ENCODE measurements around the gene CCBE1.
"Not testable (repeated sequence)": the region's sequence is repeated elsewhere in the genome, so short reads cannot be mapped to it uniquely, and the experiment has no call there.

CCBE1 gene

DNA sequence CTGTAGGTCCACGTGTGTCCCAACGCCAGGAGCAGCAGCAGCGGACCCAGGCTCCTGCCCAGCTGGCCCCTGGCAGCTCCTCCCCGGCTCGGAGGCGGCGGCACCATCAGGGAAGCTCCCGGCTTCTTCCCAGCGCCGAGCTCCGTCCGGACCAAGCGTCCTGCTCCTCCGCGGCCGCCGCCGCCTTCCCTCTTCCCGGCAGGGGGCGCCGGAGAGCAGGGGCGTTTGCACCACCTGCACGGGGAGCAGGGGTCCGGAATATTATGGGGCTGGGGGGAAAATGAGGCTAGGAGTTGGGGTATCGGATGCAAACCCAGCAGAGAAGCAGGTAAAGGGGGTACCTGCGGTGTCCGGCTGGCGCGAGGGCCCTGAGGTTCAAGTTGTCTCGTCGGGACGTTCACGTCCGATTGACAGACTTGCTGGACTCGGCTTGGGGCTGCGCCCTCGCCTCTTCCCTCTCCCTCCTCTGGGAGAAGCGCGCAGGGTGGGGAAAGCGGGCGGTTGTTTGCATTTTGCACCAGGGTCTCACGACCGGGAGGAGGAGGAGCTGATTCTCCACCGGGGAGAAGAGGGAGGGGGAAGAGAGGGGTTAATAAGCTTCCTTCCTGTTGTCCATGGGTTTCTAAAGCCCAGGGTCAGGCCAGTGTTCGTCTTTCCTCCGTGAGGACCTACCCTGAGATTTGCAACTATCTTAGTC lies at the start of gene CCBE1:
Gene CCBE1 (minus strand): TSS at position 188 of the 697 bp plus-strand sequence.
- DNase-seq, result no peak

DNA sequence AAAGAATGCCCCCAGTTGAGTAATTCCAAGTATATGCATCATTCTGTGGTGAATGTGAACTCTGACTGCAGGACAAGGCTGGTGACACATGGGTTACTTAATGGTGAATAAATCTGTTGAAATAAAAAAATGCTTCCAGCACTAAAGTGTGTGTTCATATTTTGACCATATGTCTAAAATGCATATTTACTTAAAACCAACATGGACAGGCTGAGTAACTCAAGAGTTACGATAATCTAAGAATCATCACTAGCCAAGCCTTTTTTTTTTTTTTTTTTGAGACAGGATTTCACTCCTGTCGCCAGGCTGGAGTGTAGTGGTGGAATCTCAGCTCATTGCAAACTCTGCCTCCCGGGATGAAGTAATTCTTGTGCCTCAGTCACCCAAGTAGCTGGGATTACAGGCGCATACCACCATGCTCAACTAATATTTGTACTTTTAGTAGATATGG lies 47.1 kb upstream of the CCBE1 start:
- DNase-seq, result no peak

DNA sequence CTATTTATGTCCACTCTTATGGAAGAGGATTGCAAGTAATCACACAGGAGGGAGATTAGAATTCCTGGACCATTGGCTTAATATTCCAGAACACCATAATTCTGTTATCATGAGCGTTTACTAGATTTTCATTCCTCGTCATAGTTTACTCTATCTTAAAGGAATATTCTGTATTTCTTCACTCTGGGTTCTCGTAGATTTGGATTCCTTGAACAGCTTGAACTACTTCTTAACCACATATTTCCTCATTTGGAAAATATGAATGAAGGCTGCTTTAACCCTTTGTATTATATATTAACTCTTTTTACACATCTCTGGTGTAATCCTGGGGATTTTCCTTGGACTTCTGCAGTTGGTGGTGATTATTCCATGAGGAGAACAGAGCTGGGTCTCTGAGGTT lies 46.3 kb upstream of the CCBE1 start:
- no peak for DNase-seq

DNA sequence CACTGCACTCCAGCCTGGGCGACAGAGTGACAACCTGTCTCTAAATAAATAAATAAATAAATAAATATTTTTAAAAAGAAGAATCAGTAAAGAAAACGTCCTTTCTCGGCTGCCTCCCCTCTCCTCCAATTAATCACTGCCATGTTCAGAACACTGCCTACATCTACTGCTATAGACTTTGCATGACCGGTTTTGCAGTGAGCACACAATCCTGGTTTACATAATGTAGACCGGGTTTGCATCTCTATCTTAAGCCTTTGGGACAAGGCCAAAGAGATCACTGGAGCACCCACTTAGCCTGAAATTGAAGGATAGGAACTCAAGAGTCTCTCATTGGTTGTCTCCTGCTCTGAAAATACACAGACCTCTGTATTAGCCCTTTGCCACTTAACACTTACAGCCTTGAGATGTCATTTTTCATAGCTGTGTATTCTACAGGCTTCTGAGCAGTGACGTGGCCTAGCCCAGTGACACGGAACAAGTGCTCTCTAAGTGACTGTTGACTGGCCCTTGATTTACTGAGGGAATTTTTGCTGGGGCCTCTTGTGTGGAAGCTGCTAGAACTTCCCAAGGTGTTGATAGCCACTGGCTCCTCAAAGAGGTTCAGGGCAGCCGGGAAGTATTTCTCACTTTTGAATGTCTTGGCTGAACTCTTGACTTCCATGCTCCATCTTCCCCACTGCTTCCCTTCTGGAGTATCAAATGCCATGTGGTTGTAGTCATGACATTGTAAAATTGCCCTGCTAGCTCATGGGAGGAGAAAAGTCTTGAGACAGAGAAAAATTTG lies 45.3 kb upstream of the CCBE1 start:
- no peak for DNase-seq

DNA sequence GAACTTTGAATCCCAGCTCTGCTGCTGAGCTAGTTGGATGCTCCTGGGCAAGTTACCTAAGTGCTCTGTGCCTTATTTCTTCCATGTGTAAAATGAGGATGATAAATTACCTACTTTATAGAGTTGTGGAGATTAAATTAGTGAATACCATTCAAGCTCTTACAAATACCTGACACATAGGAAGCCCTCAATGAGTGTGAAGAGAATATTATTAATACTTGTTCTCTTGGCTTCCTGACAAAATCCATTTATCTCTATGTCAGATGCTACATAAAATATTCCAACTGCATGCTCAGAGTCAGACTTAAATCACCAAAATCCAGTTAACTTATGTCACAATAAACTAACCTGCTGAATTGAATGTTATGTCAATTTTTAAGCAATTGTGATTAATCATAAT lies 42.9 kb upstream of the CCBE1 start:
- DNase-seq, result no peak

DNA sequence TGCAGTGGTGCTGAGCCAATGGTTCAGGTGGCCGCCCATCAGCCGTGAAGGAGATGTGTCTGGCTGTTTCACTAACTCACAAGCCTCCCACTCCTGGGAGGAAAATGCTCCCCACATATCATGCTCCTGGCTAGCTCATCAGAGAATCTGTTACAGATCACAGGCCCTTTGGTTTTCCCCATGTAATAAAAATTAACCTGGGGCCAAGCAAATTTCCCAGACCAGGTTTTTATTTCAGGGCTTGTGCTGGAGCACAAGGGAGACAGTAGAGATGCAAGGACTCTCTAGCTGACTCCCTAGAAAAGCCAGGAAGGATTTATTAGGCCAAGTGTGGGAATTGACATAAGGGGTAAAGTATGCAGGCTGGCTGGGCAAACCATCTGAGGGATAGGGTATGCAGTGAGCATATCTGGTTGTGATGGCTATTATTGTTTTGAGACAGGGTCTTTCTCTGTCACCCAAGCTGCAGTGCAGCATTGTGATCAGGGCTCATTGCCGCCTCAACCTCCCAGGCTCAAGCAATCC lies 40.6 kb upstream of the CCBE1 start:
- DNase-seq, result no peak

DNA sequence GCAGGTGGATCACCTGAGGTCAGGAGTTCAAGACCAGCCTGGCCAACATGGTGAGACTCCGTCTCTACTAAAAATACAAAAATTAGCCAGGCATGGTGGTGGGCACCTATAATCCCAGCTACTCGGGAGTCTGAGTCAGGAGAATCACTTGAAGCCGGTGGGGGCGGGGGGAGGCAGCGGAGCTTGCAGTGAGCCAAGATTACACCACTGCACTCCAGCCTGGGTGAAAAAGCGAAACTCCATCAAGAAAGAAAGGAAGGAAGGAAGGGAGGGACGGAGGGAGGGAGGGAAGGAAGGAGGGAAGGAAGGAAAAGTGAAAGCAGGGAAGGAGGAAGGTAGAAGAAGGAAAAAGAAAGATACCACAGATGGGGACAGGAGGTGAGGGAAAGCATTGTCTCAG lies 40.1 kb upstream of the CCBE1 start:
- DNase-seq, result not testable (repeated sequence)

DNA sequence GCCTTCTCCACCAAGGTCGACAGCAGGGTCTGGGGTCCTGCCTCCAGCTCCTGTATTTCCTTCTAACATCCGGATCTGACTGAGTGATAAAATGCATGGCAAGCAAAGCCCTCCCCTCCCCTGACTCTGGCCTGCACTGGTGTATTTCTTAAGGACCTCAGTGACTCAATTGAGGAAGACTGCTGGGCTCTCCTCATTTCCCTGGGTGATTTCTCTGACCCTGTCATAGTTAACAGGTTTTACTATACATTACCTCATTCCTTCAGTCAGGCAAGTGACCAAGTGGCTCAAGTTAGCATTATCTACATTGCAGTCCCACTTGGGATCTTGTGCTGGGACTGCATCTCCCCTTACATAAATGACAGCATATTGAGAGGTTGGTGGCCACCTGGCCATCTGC lies 38.8 kb upstream of the CCBE1 start:
- DNase-seq, result no peak

DNA sequence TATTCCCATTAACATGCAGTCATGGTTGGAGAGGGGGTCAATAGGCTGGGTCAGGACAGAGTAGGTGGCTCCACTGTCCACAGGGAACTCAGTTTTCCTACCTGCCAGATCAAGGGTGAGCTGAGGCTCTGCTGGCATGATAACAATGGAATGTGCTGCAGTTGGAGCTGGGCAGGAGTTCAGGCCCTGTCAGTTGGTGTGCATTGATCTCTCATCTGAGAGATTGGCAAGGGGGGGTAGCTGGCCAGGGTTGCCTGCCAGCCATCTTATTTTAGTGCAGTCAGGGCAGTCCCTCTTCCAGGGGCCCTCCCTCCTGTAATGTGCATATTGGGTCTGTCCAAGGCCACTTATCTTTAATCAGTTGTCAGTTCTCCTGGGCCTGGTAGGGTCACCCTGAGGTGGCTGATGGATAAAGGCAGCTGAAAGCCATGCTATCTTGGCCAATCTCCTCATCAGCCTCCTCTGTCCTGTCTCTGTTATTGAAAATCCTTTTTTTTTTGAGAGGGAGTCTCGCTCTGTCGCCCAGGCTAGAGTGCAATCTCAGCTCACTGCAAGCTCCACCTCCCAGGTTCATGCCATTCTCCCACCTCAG lies 38.1 kb upstream of the CCBE1 start:
- DNase-seq, result no peak

DNA sequence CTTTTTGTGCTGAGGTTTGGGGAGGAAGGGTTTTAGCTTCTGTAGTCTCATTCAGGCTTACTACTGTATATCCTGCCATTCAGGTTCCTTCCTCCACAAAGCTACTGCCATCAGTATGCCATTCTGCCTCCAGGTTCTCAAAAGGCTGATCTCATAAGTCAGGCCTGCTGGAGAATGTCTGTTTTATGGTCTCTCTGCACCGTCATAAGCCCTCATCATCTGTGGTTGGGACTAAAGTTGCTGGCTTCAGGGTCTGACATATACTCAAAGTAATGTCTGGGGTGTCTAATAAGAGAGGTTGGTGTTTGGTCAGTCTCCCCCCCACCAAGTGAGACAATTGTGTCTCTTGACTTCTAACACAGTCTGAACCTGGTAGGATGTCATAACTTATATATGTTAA lies 36.2 kb upstream of the CCBE1 start:
- no peak for DNase-seq

DNA sequence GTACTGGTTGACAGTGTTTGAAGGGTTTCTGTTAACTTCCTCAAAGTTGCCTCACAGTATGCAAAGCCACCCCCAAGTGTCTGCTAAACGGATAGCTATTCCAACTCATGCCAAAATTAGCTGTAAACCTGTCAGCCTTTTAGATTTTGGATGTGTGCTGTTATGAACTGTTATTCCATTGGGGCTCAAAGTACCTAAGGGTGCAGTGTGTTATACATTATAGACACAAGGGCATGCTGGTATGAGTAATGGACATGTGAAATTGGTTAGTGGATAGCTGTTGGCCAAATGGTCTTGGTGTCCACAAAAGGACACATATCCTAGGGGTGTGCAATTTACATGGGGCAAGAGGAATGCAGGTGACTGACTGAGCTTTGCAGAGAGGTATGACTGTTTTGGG lies 33.7 kb upstream of the CCBE1 start:
- peak; percentile 20 to 28 for DNase-seq

DNA sequence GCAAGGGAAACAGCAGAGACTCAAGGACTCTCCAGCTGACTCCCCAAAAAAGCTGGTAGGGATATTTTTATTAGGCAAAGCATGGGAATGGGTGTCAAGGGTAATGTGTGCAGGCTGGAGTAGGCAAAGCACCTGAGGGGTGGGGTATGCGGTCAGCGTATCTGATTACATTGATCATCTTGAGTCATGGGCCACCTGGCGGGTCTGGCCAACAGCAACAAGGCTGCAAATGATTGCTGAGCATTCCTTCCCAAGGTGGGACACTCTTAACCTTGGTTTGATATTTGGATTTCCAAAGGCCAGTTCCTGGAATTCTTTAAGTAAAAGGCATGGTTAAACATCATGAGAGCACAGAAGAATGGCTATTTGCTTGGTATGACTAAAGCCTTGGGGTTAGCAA lies 32.6 kb upstream of the CCBE1 start:
- DNase-seq, result no peak

DNA sequence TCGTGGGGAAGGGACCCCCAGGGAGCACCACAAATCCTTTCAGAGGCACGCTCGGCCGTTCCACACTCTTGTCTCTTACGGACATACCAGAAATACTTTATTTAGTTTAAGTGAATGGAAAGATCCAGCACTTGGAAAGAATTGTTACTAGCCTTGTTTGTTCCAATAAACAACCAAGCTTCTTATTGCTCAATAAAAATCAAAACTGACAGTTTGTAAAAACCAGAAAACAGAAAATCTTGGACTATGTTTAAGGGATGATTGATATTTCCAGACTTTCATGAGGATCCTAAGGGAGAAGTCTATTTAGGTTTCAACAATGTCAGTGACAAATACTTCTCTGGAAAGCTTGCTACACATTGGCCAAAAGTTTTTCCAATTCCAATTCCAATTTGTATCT lies 31.6 kb upstream of the CCBE1 start:
- no peak for DNase-seq

DNA sequence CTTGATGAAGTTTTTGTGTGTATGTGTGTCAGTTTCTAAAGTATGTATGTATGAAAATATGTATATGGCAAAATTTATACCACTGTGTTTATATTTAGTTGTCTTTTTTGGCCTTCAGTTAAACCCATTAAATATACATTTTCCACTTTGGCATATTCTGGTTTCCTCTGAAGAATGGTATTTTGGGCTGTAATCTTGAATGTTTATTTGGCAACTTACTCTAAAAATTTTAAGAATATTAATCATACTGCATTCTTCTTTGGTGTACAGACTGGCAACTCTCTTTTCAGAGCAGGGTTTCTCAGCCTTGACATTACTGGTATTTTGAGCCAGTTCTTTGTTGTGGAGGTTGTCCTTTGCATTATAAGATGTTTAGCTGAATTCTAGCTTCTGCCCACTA lies 27.9 kb upstream of the CCBE1 start:
- DNase-seq, result no peak

DNA sequence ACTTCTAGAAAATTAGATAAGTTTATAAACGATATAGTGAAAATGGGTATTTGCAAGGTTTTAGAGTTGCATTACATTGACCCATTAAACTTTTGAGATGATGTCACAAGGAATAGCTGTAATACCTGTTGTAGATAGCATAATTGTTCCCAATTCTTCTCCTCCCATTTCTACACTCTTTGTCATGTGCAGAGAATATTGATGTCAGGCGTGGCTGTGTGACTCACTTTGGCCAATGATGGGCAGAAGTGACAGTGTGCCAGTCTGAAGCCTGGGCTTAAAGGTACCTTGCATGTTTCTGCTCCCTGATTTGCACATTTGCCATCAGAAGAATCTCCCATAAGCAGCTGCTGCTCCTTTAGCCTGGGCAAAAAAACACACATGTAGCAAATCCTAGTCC lies 26.9 kb upstream of the CCBE1 start:
- DNase-seq, result no peak

DNA sequence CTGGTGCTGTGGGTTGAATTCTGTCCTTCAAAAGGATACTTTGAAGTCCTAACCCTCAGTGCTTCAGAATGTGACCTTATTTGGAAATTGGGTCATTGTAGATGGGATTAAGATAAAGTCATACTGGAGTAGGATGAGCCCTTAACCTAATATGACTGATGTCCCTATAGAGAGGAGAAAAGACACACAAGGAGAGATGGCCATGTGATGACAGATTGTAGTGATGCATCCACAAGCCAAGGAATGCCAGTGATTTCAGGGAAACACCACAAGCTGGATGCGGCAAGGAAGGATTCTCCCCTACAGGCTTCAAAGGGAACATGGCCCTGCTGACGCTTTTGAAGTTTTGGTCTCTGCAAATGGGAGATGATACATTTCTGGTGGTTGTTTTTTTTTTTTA lies 24.7 kb upstream of the CCBE1 start:
- no peak for DNase-seq

DNA sequence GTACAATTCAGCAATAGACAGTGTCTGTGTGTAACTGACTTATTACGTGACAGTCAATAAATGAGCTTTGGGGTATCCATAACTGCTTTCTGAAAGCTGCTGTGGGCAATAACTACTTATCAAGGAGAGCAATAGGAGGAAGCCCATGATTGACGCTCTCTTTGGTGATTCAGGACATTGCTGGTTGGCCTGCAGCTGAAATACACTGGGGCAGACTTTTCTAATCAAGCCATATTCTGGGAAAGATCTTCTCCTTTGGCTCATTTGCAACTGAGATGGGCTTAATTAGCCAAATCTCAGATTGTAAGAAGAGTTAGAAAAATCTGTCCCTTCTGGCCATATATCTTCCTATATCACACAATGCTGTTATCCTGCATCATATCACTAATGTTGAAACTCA lies 24.0 kb upstream of the CCBE1 start:
- no peak for DNase-seq

DNA sequence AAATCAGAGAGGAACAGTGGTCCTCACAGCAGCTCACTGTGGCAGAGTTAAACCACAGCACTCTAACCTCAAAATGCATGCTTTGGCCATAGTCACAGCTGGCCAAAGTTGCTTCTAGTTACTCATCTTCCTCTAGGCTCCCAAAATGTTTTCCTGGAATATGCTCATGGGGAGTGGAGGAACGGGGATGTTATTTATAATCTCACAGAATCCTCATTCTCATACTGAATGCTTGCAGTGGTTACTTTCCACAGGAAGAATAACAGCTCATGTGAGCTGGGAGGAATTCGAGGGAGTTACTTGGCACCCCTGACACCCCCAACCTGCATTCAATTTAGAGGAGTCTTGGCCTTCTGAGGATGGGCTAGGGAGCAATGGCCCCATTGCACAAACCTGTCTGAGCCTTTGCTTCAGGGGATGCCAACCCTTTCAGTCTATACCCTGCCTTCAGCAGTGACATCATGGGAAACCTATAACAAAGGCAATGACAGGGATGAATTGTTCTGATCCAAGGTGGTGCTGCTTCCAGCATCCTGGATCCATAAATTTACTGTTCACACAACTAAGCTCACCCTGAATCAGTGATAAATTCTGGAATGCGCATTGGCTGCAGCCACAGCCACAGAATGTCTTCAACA lies 22.4 kb upstream of the CCBE1 start:
- no peak for DNase-seq

DNA sequence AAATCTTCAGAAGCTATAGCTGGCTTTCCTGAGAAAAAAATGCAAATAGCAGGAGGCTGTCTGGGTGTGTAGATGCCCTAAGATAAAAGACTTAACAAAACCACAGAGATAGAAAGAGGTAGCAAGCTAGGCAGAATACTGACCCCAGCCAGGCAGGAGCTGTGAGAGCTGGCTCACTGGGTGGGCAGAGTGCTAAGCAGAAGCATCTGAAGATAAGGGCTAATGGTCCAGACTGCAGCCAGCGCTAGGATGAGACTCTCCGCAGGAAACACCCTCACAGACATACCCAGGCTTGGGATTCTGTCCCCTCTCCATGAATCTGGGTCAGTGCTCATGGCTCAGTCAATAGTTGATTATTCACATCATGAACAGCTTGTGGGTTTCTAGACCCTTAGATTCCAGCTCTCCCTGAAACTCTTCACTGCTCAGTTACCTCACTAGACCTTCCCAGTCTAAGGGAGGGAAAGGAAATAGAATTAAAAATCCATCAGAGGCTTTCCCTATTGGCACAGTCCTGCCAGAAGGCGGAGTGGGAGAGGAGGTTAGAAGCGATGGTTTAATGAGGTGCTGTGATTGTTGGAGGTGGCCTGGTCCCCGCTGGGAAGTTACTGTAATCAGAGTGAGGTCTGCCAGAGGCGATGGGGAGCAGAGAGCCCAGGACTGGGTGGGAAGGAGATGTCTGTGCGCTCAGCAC lies 21.4 kb upstream of the CCBE1 start:
- no peak for DNase-seq

DNA sequence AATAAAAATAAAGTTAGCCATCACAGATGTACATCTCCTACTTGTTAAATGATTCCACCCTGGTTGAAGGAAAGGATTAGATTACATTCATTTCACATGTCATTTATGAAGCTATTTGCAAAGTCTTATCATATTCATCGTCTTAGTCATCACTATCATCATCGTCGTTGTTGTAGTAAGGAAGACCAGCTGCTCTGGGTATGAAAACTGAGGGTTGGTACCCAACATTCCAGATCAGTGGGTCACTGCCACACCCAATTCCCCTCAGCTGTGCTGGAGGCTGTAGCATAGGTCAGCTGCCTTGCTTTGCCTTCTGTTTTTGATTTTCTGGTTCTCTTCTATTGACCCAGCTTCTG lies 20.9 kb upstream of the CCBE1 start:
- DNase-seq, result no peak

DNA sequence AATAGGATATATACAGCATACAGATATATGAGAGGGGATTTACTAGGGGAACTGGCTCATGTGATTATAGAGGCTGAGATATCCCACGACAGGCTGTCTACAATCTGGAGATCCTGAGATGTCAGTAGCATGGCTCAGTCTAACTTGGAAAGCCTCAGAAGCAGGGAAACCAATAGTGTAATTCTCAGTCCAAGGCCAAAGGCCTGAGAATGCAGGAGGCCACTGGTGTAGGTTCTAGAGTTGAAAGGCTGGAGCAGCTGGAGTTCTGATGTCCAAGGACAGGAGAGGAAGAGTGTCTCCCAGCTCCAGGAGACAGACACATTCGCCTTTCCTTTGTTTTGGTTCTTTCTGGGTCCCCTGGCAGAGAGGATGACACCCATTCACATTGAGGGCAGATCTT lies 20.1 kb upstream of the CCBE1 start:
- DNase-seq, result no peak

DNA sequence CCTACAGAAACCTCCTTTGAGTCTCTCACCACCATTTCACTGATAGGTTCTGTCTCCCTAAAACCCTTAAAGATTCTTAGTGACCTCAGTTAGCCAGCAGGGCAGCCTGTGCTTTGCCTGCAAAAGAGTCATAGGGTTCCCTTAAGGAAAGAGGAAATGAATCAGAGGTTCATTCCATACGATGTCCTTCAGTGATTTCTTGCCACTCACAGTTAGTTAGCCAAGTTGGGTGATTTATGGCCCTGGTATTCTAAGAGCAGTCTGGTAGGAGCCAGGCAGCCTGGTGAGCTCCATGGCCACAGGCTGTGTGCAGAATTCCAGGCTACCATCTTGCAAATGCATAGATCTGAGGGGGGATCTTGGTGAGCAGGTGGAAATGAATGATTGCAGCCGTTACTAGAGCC lies 18.7 kb upstream of the CCBE1 start:
- no peak for DNase-seq

DNA sequence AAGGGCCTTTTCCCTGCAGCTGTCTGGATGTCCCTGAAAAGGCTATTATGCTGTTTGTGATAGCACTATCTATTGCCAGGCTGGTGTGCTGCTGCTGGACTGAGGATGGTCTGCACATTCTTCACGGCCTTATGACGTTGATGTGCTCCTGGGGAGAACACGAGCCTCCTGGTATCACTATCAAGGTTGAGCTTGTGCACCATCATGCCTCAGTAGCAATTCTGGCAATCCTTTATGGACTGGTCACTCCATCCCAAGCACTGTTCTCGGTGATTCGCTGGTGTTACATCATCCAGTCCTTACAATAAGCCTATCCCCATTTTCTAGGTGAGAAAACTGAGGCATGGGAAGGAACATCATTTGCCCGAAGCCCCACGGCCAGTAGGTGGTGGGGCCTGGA lies 18.2 kb upstream of the CCBE1 start:
- no peak for DNase-seq
